Trophoblast cell (in vitro differentiated cells and primary cell): ENCODE data around the gene PIK3R3.

Experiments used
- DNase-seq, 2 donors: peaks; one replicate each; pipeline ENCODE4 v3.0.0-alpha.2; 2016
- H2AFZ ChIP-seq: 2 replicates; pipeline ENCODE4 v1.6.1; 2013; ENCODE audit warnings: low read length, moderate library complexity, mild to moderate bottlenecking; ENCODE audit not compliant: insufficient read depth, poor library complexity
- H2AK5ac ChIP-seq: 2 replicates; pipeline ENCODE4 v1.6.1; 2013; ENCODE audit warnings: mild to moderate bottlenecking, low read length
- H2BK120ac ChIP-seq: 2 replicates; pipeline ENCODE4 v1.6.1; 2013; ENCODE audit warnings: low read length, mild to moderate bottlenecking, moderate library complexity; ENCODE audit not compliant: insufficient read depth, poor library complexity
- H2BK12ac ChIP-seq: 2 replicates; pipeline ENCODE4 v1.6.1; 2013; ENCODE audit warnings: mild to moderate bottlenecking, low read length, moderate library complexity
- H2BK5ac ChIP-seq: 2 replicates; pipeline ENCODE4 v1.6.1; 2013; ENCODE audit warnings: low read length, low read depth, moderate library complexity, mild to moderate bottlenecking; ENCODE audit not compliant: poor library complexity
- H3K14ac ChIP-seq: 2 replicates; pipeline ENCODE4 v1.6.1; 2013; ENCODE audit warnings: mild to moderate bottlenecking, low read length
- H3K18ac ChIP-seq: 2 replicates; pipeline ENCODE4 v1.6.1; 2013; ENCODE audit warnings: mild to moderate bottlenecking, low read length
- H3K23ac ChIP-seq: 2 replicates; pipeline ENCODE4 v1.6.1; 2013; ENCODE audit warnings: low read length
- H3K27ac ChIP-seq: 2 replicates; pipeline ENCODE4 v1.5.1; 2013; ENCODE audit warnings: low read depth, mild to moderate bottlenecking, inconsistent platforms, low read length, moderate library complexity
- H3K27me3 ChIP-seq: 2 replicates; pipeline ENCODE4 v1.6.1; 2013; ENCODE audit warnings: inconsistent platforms, mild to moderate bottlenecking, low read length, moderate library complexity; ENCODE audit not compliant: insufficient read depth
- H3K36me3 ChIP-seq, 2 experiments: 1 replicate in 1 of 2; 2 replicates in 1 of 2; pipeline ENCODE4 v1.6.1; 2013; ENCODE audit warnings: low read length in 2 of 2, mild to moderate bottlenecking in 2 of 2, moderate library complexity in 1 of 2; ENCODE audit not compliant: insufficient read depth in 2 of 2, control insufficient read depth in 1 of 2
- H3K4ac ChIP-seq: 2 replicates; pipeline ENCODE4 v1.6.1; 2013; ENCODE audit warnings: low read depth, mild to moderate bottlenecking, low read length, moderate library complexity
- H3K4me1 ChIP-seq, 2 experiments: 1 replicate in 1 of 2; 2 replicates in 1 of 2; pipeline ENCODE4 v1.6.1; 2013; ENCODE audit warnings: low read length in 2 of 2, mild to moderate bottlenecking in 2 of 2, moderate library complexity in 1 of 2; ENCODE audit not compliant: insufficient read depth in 2 of 2, control insufficient read depth in 1 of 2
- H3K4me2 ChIP-seq: 2 replicates; pipeline ENCODE4 v1.6.1; 2013; ENCODE audit warnings: inconsistent platforms, mild to moderate bottlenecking, low read length, moderate library complexity
- H3K4me3 ChIP-seq: 2 replicates; pipeline ENCODE4 v1.5.1; 2013; ENCODE audit warnings: mild to moderate bottlenecking, low read depth, low read length, inconsistent platforms
- H3K79me1 ChIP-seq: one replicate; pipeline ENCODE4 v1.6.1; 2013; ENCODE audit warnings: low read length
- H3K79me2 ChIP-seq: 2 replicates; pipeline ENCODE4 v1.6.1; 2013; ENCODE audit warnings: low read length, mild to moderate bottlenecking; ENCODE audit not compliant: control insufficient read depth, insufficient read depth, poor library complexity
- H3K9ac ChIP-seq: 2 replicates; pipeline ENCODE4 v1.6.1; 2013; ENCODE audit warnings: mild to moderate bottlenecking, low read length
- H3K9me3 ChIP-seq: 2 replicates; pipeline ENCODE4 v1.6.1; 2013; ENCODE audit warnings: low read depth, mild to moderate bottlenecking, control low read depth, inconsistent platforms, low read length; ENCODE audit not compliant: insufficient read depth
- H4K12ac ChIP-seq: 2 replicates; pipeline ENCODE4 v1.6.1; 2013; ENCODE audit warnings: low read depth, mild to moderate bottlenecking, low read length, moderate library complexity
- H4K8ac ChIP-seq: 2 replicates; pipeline ENCODE4 v1.6.1; 2013; ENCODE audit warnings: low read depth, mild to moderate bottlenecking, low read length, moderate library complexity
- H4K91ac ChIP-seq: one replicate; pipeline ENCODE4 v1.6.1; 2013; ENCODE audit warnings: low read depth, mild to moderate bottlenecking, low read length, moderate library complexity
- WGBS: extraction: QIAGEN DNeasy Blood & Tissue Kit; methylation state at CpG from one replicate; pipeline ENCODE4 v1.1.7; 2013; ENCODE audit warnings: missing lambda C conversion rate; ENCODE audit not compliant: insufficient read length, insufficient coverage; ENCODE audit errors: extremely low coverage; 5-methylcytosine and 5-hydroxymethylcytosine counted together

Gene PIK3R3

DNA sequence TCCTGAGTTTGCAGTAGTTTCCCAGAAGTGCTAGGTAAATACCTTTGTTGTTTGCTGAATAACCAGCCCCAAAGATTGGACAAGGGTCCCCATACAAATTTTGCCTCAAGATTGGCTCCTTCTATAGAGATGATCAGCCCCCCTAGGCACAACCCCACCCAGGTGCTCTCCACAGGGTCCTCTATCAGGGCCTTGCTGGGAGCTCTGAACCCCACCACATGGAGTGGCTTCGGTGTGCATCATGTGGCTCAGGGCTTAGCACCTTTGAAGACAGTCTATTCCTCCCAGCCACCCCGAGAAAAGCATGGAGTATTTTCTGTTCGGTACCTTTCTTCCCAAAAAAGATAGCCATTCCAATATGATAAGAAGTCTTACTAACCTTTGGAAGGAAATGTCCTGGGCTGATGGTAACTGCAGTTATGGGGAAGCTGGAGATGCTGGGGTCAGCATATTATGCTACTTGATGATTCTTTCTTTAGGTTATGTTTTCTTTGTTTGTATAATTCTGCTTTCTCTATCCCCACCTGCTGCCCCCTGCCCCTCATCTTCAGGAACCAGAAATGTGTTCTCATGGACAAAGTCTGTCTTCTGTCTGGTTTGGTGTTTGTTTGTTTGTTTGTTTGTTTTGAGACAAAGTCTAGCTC lies 37.5 kb upstream of the PIK3R3 start:
- H2BK5ac ChIP-seq = no peak overlapping the region
- H3K14ac ChIP-seq = no peak overlapping the region
- H3K79me1 ChIP-seq = peaks cover 8% of the 10 kb centered on the region
- H3K27ac ChIP-seq = no peak overlapping the region
- H2AFZ ChIP-seq = no peak overlapping the region
- no peak overlapping the region for H2BK12ac ChIP-seq
- H3K4me2 ChIP-seq = no peak overlapping the region
- H4K12ac ChIP-seq = no peak overlapping the region
- DNase-seq = no peak
- no peak overlapping the region for H4K91ac ChIP-seq
- H3K79me2 ChIP-seq = peaks cover 4% of the 10 kb centered on the region
- no peak overlapping the region for H3K9ac ChIP-seq
- no peak overlapping the region for H2AK5ac ChIP-seq
- H3K4me3 ChIP-seq = no peak overlapping the region
- no peak overlapping the region for H3K23ac ChIP-seq
- H3K4ac ChIP-seq = no peak overlapping the region
- H3K27me3 ChIP-seq = no peaks in the 10 kb centered on the region
- no peak overlapping the region for H3K18ac ChIP-seq
- no peak overlapping the region for H4K8ac ChIP-seq
- no peak overlapping the region for H2BK120ac ChIP-seq
- H3K9me3 ChIP-seq = no peaks in the 10 kb centered on the region
- peaks cover 23 to 26% of the 10 kb centered on the region in 2 experiments for H3K4me1 ChIP-seq
- WGBS = no CpG with 5 or more reads among the region's 3 CpGs
- H3K36me3 ChIP-seq = no peaks in the 10 kb centered on the region

DNA sequence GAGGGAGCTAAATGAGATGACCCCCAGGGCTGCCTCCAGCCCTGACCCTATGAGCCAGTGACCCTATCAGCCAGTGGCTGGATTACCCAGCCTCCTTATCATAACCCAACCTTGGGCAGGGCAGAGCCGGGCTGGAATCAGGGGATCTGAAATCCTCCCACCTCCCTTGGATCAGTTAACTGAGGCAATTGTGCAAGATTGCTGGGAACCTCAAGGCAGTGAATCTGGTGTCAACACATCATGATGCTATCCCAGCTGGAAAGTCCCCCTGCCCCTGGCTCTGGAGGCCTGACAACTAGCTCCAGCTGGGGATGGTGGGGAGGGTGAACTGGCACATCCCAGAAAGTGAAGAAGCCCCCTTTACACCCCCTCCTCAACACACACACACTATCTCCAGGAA lies 36.0 kb upstream of the PIK3R3 start:
- Histone ChIP-seq H3K18ac (no peak overlapping the region), H3K27me3 (no peaks in the 10 kb centered on the region), H3K23ac (no peak overlapping the region), H3K4me1 (peaks cover 17 to 22% of the 10 kb centered on the region in 2 experiments), H2BK12ac (no peak overlapping the region), H3K9me3 (no peaks in the 10 kb centered on the region), H2AK5ac (no peak overlapping the region), H4K91ac (no peak overlapping the region), H3K27ac (no peak overlapping the region), H3K79me1 (peaks cover 8% of the 10 kb centered on the region), H3K14ac (no peak overlapping the region), H3K4ac (no peak overlapping the region), H2AFZ (no peak overlapping the region), H4K12ac (no peak overlapping the region), H2BK5ac (no peak overlapping the region), H3K4me3 (no peak overlapping the region), H3K79me2 (peaks cover 4% of the 10 kb centered on the region), H3K9ac (no peak overlapping the region), H2BK120ac (no peak overlapping the region), H3K4me2 (no peak overlapping the region), H4K8ac (no peak overlapping the region), H3K36me3 (no peaks in the 10 kb centered on the region)
- DNase-seq = no peak
- WGBS = no CpG with 5 or more reads among the region's 1 CpG

DNA sequence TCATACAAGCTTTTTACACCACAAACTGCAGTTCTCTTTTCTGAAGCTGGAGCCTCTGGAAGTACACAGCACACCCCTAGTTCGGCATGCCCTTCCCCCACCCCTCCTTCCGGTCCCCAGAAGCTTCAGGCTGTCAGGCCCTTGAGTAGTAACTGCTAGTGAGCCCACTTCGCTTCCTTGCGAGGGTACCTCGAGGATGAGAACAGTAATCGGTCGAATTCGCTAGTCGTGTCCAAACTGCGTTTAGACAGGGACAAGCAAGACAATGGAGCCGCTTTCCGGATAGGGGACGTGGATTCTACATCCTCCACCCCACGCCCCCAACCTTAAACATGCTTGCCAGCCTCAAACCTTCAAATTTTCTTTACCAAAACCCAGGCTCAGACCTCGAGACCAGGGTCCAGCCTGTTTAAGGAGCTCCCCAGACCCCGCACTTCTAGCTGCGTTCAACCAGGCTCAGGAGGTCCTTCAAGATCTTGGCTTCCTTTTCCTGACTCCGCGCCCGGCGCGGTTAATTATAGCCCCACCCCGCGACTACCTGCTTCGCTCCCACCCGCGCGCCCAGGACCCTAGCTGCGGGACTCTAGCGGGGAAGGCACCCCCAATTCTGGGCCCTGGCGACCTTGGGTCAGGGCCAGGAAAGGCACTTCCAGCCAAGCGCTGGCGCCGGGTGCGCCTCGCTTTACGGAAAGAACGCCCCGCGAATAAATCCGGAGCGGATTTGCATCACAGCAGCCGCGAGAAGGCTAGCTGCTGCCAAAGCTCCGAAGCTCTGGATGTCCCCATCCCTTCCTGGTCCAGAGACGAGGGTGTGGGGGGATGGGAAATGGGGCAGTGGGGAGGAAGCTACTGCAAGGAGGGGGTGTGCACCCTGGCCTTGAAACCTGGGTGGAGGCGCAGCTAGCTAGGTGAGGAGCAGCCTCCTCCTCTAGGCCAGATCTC lies 34.4 kb upstream of the PIK3R3 start:
- Histone ChIP-seq H3K4me1 (peaks cover 9% of the 10 kb centered on the region in 2 experiments), H2BK5ac (no peak overlapping the region)

DNA sequence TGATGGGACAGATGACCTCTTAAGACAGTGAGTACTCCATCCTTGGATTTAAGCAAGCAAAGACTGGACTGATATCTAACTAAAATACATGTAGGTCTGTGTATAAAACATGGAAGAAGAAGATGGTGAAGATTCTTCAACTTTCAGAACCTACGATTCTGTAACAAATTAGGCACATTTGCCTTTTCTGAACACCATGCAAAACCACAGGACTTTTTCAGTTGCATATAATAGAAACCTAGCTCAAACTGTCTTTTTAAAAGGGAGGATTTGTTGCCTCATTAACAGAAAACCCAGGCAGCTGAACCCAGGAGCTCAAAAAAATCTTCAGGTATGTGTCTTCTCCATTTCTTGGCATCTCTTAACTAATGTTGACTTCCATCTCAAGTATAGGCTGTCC lies 27.8 kb upstream of the PIK3R3 start:
- no peaks in the 10 kb centered on the region for H3K4me1 ChIP-seq
- H2BK12ac ChIP-seq = no peak overlapping the region
- no CpG with 5 or more reads among the region's 1 CpG for WGBS
- no peak overlapping the region for H3K4me3 ChIP-seq
- no peak overlapping the region for H2BK5ac ChIP-seq
- H3K9me3 ChIP-seq = no peaks in the 10 kb centered on the region
- H2BK120ac ChIP-seq = no peak overlapping the region
- no peaks in the 10 kb centered on the region for H3K36me3 ChIP-seq
- no peak overlapping the region for H2AFZ ChIP-seq
- H4K8ac ChIP-seq = no peak overlapping the region
- H3K9ac ChIP-seq = no peak overlapping the region
- no peak overlapping the region for H3K4me2 ChIP-seq
- no peak overlapping the region for H2AK5ac ChIP-seq
- no peak overlapping the region for H3K14ac ChIP-seq
- no peak for DNase-seq
- H3K23ac ChIP-seq = no peak overlapping the region
- no peaks in the 10 kb centered on the region for H3K27me3 ChIP-seq
- no peak overlapping the region for H3K4ac ChIP-seq
- H4K12ac ChIP-seq = no peak overlapping the region
- no peak overlapping the region for H4K91ac ChIP-seq
- H3K79me1 ChIP-seq = no peaks in the 10 kb centered on the region
- no peak overlapping the region for H3K27ac ChIP-seq
- H3K18ac ChIP-seq = no peak overlapping the region
- H3K79me2 ChIP-seq = no peaks in the 10 kb centered on the region

More for the DNA sequence above, 34.4 kb upstream of the PIK3R3 start:
- peaks cover 4% of the 10 kb centered on the region for H3K79me2 ChIP-seq
- peak overlapping the region; percentile 55 for H3K4me2 ChIP-seq
- no peak overlapping the region for H4K8ac ChIP-seq
- no peak overlapping the region for H3K14ac ChIP-seq
- no peak overlapping the region for H4K91ac ChIP-seq
- H2AK5ac ChIP-seq = no peak overlapping the region
- no peak overlapping the region for H3K18ac ChIP-seq
- H3K23ac ChIP-seq = no peak overlapping the region
- peak overlapping the region; percentile 3 for H2AFZ ChIP-seq
- no peak overlapping the region for H3K27ac ChIP-seq
- no peaks in the 10 kb centered on the region for H3K9me3 ChIP-seq
- DNase-seq = no peak
- H3K79me1 ChIP-seq = peaks cover 8% of the 10 kb centered on the region
- H3K4ac ChIP-seq = no peak overlapping the region
- H2BK12ac ChIP-seq = peak overlapping the region; percentile 11
- H3K27me3 ChIP-seq = no peaks in the 10 kb centered on the region
- no CpG with 5 or more reads among the region's 47 CpGs for WGBS
- no peak overlapping the region for H4K12ac ChIP-seq
- no peak overlapping the region for H3K9ac ChIP-seq
- no peaks in the 10 kb centered on the region for H3K36me3 ChIP-seq
- H3K4me3 ChIP-seq = peak overlapping the region; percentile 30
- no peak overlapping the region for H2BK120ac ChIP-seq
